A204.1 (cell line): ENCODE data around the gene PAWR.
"Not testable (repeated sequence)": the region's sequence is repeated elsewhere in the genome, so short reads cannot be mapped to it uniquely, and the experiment has no call there.

Source experiments
- FAIRE-seq: peaks from 2 replicates; lab custom pipeline; 2012; peaks lifted over from hg19 to GRCh38; lab: Jason Lieb, UNC

The PAWR gene

DNA sequence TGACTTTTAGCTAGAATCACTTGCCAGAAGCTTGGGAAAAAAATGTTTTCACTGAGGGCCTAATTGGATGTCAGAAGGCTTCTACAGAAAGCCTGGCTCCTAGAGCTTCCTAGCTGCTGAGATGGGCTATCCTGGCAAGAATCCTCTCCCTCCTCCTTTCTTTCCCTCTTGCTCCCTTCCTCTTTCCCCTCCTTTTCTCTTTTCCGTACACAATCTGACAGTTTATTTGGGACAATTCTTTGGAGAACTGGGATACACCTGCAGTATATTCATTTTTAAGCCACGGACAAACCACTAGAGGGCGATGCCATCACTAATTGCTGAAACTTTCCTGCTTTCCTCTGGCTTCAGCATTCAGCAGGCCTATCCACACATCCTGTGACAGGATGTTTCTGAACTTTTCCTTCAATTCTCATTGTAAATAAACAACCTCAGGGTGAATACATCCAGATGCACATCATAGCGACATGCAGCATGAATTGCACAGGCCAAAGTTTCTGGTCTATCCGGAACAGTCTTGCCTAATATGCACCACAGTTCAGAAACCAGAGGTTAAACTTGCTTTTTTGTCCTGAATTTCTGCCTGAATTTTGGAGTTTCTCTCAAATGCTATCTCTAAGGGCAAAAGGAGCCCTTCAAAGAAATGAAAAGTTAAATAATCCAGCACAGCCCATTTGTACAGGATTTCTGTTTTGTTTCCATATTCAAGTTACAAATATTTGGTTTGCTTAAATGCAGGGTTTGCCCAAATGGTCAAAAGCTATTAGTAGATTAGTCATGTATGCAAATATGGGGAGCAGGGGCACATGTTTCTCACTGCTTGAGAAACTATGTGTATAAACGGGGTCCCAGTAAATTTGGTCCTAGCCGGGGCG, 142.8 kb downstream of the PAWR start:
- FAIRE-seq = no peak

DNA sequence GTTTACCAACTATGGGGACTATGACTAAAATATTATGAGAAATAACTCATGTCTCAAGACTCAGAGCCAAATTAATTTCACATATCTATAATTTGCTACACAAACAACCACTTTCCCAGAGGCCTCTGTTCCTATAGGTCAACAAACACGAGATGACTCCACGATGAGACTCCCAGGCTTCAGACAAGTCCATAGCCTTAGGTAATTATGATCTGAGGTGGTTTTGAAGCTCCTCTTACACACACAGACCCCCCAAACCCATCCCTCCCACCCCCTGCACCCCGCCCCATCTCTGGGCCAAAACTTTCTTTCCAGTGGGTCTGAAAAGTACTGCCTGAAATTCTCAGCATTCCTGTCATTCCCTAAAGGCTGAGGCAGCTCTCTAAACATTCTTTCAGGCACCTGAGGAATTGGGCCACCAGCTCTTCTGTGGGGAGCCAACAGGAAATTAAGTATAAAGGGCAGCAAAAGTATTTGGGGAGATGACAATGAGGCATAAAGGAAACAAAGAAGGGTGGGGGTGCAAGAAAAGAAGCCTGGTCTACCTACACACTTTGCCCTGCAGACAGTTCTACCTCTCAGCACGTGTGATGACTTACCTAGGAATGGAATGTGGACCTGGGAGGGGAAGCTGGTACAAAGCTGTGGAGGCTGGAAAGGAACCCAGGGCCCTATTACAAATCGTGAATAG, 143.6 kb downstream of the PAWR start:
- FAIRE-seq = no peak

GRCh38 chr12:79546466-79547043, 144.2 kb downstream of the PAWR start:
- FAIRE-seq = no peak

- not testable (repeated sequence) for FAIRE-seq
Observed at GRCh38 chr12:79544439-79544838, 146.3 kb downstream of the PAWR start.

GRCh38 chr12:79537675-79538074, 153.1 kb downstream of the PAWR start:
- no peak for FAIRE-seq

GRCh38 chr12:79535751-79536150, 155.0 kb downstream of the PAWR start:
- FAIRE-seq = no peak
